H4 (cell line): ENCODE data around the gene DUSP9. TPM values are rescaled to one million over a fixed set of nuclear protein-coding genes. Genes with fewer than 3 reads are reported as not detected.

Experiments
- DNase-seq: peaks from one replicate; pipeline ENCODE4 v3.0.0-alpha.2; 2015; ENCODE audit warnings: low spot score
- total RNA-seq: library from RNA; depleted of rRNA; stranded (reverse); fragments of >200 nt; shearing (Covaris generic); gene quantifications from 2 replicates; pipeline ENCODE4 v1.2.3, GENCODE V29; 2014

DUSP9 gene
- total RNA-seq, 1 experiment from 2014 or later: 1.3 TPM

GRCh38 chrX:153622661-153623309 is 24.2 kb upstream of the DUSP9 start:
- DNase-seq: no peak

DNA sequence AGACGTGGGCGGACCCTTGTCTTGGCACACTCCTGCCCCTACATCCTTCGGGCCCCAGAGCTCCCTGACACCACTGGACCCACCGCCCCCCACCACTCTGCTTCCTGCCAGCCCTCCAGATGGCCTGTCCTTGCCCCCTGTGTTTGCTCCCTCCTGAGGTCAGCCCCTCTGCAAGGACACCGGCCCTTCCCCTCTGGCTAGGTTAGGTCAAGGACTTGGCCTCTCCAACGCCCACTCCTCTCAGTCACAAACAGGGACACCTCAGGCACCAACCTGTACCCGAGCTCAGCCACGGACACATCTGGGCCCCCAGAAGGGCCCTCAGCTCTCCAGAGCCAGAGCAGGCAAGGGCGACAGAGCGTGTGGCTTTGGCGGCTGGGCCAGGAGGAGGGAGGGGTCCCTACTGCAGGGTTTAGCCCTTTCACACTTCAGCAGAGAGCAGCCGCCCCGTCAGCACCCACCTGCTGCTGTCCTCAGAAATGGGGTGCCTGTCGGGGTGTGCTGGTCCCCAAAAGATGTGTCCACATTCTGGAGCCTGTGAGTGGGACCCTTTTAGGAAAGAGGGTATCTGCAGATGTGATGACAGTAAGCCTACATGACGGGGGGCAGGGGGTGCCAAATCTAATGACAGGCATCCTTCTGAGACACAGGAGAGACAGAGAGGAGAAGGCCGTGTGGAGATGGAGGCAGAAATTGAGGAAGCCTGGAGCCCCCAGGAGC is 23.5 kb upstream of the DUSP9 start:
- no peak for DNase-seq

- DNase-seq: no peak
Observed at GRCh38 chrX:153624196-153625091, 22.6 kb upstream of the DUSP9 start.

GRCh38 chrX:153625271-153626024 is 21.6 kb upstream of the DUSP9 start:
- DNase-seq: no peak

- DNase-seq: no peak
Observed at GRCh38 chrX:153626025-153626633, 20.9 kb upstream of the DUSP9 start.

GRCh38 chrX:153626863-153627674 is 19.9 kb upstream of the DUSP9 start:
- DNase-seq: no peak

DNA sequence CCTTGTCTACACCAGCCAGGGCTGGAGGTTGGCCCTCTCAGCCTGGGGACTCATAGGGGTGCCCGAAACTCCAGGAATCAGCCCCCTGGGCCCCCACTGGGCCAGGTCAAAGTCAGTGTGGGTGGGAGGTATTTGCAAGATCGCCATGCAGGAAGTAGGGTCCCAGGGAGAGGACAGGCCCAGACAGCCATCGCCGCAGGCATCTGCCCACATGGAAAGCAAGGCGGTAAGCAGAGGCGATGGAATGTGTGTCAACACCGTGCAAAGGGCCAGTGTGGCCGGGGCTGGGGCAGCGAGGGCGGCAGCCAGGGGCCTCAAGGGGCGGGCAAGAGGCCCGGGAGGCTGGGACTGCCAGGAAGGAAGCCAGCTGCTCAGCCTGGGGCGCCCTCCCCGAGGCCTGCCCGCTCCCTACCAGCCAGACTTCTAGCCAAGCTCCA is 19.3 kb upstream of the DUSP9 start:
- DNase-seq: no peak

- DNase-seq: no peak
Observed at GRCh38 chrX:153628129-153628528, 18.9 kb upstream of the DUSP9 start.

DNA sequence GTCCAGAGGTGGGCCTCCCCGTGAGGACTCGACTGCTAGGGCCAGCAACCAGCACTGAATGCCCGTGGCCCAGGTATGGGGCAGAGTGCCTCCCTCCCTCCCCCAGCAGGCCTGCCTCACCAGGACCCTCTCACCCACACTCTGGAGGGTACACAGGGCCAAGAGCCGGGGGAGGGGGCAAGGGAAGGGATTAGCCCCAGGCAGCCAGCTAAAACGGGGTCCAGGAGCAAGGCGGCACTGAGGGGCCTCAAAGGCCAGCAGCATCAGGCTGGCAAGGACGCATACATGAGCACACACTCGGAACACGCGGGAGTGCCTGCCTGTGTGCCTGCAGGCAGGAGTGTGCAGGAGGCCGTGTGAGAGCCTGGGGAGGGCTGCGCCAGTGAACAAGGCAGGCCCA is 18.3 kb upstream of the DUSP9 start:
- no peak for DNase-seq

GRCh38 chrX:153631346-153631745 is 15.7 kb upstream of the DUSP9 start:
- DNase-seq: no peak

DNA sequence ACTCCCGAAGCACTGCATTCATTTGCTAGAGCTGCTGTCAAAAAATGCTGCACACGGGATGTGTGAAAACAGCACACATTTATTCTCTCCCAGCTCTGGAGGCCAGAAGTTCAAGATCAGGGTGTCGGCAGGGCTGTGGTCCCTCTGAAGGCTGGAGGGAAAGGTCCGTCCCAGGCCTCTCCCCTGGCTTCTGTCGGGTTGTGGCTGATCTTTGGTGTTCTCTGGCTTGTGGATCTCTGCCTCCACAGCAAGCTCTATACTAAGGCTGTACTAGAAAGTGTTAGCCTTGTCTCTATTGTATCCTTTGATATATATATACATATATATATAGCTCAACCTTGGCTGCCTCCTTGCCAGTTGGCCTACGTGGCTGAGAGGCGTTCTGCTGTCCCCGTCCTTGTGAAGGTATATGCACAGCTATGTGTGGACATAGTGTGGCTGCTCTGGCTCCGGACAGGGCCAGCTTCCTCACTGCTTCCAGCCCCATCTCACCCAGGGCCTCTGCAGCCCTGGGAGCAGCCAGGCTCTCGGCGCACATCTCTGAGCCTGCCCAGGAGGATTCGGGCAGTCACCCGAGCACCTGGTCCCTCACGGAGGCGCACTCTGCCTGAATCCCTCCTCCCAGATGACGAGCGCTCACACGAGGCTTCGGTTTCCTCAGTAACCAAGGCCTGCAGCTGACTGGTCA is 15.0 kb upstream of the DUSP9 start:
- no peak for DNase-seq

DNA sequence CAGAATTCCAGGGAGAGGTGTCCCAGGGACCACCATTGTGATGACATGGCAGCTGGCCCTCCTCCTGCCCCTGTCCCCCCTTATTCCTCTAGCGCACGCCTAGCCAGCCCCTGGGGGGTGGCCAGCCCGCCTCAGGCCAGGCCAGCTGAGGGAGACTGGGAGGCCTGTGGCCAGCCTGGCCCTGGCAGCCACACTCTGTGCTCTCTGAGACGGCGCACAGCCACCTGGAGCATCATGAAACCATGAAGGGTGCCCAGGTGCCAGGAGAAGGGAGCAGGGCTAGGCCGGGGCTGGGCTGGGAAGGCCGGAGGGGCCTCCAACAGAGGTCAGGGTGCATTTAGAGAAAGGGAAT is 14.4 kb upstream of the DUSP9 start:
- no peak for DNase-seq

DNA sequence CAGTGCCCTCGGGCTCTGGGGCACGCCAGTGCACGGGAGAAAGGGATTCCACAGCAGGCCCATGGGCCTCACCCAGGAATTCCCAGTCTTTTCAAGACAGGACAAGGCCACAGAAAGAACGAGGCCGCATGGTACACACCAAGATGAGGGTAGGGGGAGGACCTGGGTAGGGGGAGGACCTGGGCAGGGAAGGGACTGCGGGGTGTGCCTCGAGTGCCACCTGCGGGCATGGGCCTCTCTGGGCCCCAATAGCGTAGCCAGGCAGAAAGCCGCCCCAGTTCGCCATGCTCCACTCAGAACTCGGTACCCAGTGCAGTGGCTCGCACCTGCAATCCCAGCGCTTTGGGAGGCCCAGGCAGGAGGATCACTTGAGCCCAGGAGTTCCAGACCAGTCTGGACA is 14.0 kb upstream of the DUSP9 start:
- no peak for DNase-seq

DNA sequence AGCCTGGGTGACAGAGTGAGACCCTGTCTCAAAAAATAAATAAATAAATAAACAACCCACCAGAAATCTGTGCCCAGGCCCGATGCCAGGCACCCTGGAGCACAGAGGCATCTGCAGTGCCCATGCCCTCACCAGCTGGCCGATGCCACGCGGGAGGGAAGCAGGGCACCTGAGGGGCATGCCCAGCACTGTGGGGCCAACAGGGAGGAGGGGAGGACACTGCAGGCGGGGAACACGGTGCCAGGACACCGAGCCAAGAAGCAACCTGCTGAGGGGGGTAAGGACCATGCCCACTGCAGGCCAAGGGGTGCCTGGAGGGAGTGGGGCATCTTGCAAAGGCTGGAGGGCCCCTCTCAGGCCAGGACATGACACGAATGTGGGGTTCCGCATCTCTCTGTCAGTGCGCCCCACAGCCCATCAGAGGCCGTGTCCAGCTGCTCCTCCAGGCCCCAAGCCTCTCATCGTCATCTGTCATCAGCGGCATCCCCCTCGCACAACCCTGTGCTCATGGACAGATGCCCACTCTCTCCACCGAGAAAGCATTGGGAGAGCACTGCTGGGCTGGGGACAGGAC is 13.3 kb upstream of the DUSP9 start:
- no peak for DNase-seq

GRCh38 chrX:153634236-153634635 is 12.8 kb upstream of the DUSP9 start:
- DNase-seq: no peak

DNA sequence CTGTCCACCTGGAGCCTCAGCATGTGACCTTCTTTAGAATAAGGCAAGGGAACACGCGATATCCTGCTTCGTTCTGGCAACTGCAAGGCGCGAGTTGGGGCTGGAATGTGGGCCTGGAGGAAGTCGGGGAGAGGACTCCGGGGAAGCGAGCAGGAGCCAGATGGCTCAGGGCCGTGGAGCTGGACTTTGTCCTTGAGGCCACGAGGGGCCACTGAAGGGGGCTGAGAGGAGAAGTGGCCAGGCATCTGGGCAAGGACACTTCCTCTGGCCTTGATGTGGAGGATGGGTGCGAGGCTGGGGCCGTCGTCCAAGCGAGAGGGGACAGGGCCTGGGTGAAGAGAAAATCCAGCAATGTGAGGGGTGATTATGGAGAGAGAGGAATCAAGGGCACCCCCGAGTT is 12.2 kb upstream of the DUSP9 start:
- no peak for DNase-seq

DNA sequence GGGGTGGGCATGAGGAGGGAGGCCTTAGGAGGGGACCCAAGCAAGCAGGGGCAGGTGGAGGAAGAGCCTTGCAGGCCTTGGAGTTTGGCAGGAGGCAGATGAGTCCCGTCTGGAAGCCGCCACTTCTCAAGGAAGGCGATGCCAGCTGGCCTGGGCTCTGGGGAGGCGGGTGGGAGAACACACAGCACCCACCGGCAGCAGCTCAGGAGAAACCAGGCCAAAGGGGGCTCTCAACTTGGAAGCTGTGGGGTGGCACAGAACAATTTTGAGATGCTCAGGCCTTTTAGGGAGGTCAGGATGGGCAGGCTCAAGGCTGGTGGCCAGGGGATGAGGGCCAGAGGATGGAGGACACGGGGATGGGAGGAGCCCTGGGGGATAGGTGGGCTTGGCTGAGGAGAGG is 11.6 kb upstream of the DUSP9 start:
- DNase-seq: no peak

GRCh38 chrX:153635788-153636668 is 11.0 kb upstream of the DUSP9 start:
- peak; percentile 62 for DNase-seq

DNA sequence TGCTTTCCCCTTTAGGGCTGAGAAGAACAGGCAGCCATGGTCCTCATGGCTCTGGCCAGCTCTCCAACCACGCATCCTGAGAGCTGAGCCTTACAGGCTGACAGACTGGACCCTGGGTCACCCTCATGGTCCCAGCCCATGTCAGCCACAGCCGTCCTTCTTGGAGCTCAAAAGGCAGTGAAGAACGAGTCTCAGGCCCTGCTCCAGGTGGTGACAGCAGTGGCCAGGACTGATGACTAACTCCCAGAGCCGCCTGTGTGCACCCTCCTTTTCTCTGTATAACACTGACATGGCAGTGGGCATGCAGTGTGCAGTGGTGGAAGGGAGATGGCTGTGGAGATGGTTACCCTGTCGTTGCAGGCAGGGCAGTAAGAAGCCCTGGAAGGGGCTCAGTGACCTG is 10.3 kb upstream of the DUSP9 start:
- no peak for DNase-seq
